ENCODE measurements around the gene ZNF324. TPM values are rescaled to one million over a fixed set of nuclear protein-coding genes. Genes with fewer than 3 reads are reported as not detected.
"Not testable (repeated sequence)": the region's sequence is repeated elsewhere in the genome, so short reads cannot be mapped to it uniquely, and the experiment has no call there.

ZNF324 gene
- total RNA-seq, 1 experiment from 2014 or later: 10.4 TPM

DNA sequence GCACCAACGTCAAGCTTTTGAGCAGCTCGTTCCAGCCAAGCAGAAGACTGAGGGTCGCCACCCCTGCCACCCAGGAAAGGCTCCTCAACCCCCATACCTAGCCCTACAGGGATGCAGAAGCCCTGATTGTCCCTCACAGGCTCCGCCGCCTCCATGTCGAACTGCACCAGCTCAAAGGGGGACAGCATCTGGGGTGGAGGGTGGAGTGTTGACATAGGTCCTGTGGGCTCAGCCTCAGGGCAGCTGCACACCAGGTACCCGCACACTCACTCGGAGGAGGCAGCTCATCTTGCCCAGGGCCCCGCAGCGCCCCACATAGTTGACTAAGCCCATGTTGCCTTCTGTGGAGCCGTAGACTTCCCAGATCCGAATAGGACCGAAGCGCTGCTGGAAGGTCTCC is 33.4 kb downstream of the ZNF324 start:
- Histone ChIP-seq H3K4me3 (ENCODE audit: low read length) (no peak overlapping the region), H3K9me2 (replicated peaks; ENCODE audit: insufficient read depth, low read length) (no peaks in the 10 kb centered on the region), H4K20me1 (ENCODE audit: insufficient read depth, low read depth, low read length) (no peaks in the 10 kb centered on the region), H2AFZ (ENCODE audit: low read length) (no peak overlapping the region), H3K4me1 (ENCODE audit: low read length) (peaks cover 4% of the 10 kb centered on the region; the same call in 1 of the 2 replicates), H3K36me3 (ENCODE audit: insufficient read depth, low read length) (no peaks in the 10 kb centered on the region), H3K9me3 (ENCODE audit: low read length) (no peaks in the 10 kb centered on the region), H3K27me3 (ENCODE audit: low read length) (no peaks in the 10 kb centered on the region), H3K4me2 (ENCODE audit: low read depth, low read length, poor library complexity, severe bottlenecking) (no peak overlapping the region), H3K27ac (ENCODE audit: low read length) (no peak overlapping the region), H3K79me2 (ENCODE audit: low read length) (no peaks in the 10 kb centered on the region), H3K9ac (ENCODE audit: low read length) (no peak overlapping the region)
- DNase-seq: no peak

DNA sequence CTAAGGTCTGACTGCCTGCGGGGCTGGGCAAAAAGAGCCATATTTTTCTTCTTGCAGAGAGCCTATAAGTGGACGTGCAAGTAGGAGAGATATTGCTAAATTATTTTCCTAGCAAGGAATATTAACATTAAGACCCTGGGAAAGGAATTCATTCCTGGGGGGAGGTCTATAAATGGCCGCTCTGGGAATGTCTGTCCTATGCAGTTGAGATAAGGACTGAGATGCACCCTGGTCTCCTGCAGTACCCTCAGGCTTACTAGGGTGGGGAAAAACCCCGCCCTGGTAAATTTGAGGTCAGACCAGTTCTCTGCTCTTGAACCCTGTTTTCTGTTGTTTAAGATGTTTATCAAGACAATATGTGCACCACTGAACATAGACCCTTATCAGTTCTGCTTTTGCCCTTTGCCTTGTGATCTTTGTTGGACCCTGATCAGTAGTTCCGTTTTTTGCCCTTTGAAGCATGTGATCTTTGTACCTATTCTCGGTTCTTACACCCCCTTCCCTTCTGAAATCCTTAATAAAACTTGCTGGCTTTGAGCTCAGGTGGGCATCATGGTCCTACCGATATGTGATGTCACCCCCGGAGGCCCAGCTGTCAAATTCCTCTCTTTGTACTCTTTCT is 40.8 kb downstream of the ZNF324 start:
- not testable (repeated sequence) for H3K27ac ChIP-seq (ENCODE audit: low read length); H3K4me1 ChIP-seq (ENCODE audit: low read length); H3K9ac ChIP-seq (ENCODE audit: low read length); H4K20me1 ChIP-seq (ENCODE audit: insufficient read depth, low read depth, low read length); H2AFZ ChIP-seq (ENCODE audit: low read length); H3K9me3 ChIP-seq (ENCODE audit: low read length); H3K79me2 ChIP-seq (ENCODE audit: low read length); H3K27me3 ChIP-seq (ENCODE audit: low read length); H3K4me3 ChIP-seq (ENCODE audit: low read length); H3K4me2 ChIP-seq (ENCODE audit: low read depth, low read length, poor library complexity, severe bottlenecking); H3K9me2 ChIP-seq (replicated peaks; ENCODE audit: insufficient read depth, low read length); H3K36me3 ChIP-seq (ENCODE audit: insufficient read depth, low read length)
- DNase-seq: peak; percentile 40

GRCh38 chr19:58509731-58510083 is 42.8 kb downstream of the ZNF324 start:
- Histone ChIP-seq H3K9me3 (ENCODE audit: low read length) (peaks cover 4% of the 10 kb centered on the region; the same call in 1 of the 2 replicates), H4K20me1 (ENCODE audit: insufficient read depth, low read depth, low read length) (no peaks in the 10 kb centered on the region), H3K27me3 (ENCODE audit: low read length) (no peaks in the 10 kb centered on the region), H3K4me3 (ENCODE audit: low read length) (no peak overlapping the region), H3K36me3 (ENCODE audit: insufficient read depth, low read length) (no peaks in the 10 kb centered on the region), H3K27ac (ENCODE audit: low read length) (no peak overlapping the region), H3K4me2 (ENCODE audit: low read depth, low read length, poor library complexity, severe bottlenecking) (no peak overlapping the region), H3K79me2 (ENCODE audit: low read length) (peaks cover 5% of the 10 kb centered on the region), H3K4me1 (ENCODE audit: low read length) (peaks cover 8% of the 10 kb centered on the region), H2AFZ (ENCODE audit: low read length) (no peak overlapping the region), H3K9ac (ENCODE audit: low read length) (no peak overlapping the region), H3K9me2 (replicated peaks; ENCODE audit: insufficient read depth, low read length) (no peaks in the 10 kb centered on the region)
- no peak for DNase-seq

DNA sequence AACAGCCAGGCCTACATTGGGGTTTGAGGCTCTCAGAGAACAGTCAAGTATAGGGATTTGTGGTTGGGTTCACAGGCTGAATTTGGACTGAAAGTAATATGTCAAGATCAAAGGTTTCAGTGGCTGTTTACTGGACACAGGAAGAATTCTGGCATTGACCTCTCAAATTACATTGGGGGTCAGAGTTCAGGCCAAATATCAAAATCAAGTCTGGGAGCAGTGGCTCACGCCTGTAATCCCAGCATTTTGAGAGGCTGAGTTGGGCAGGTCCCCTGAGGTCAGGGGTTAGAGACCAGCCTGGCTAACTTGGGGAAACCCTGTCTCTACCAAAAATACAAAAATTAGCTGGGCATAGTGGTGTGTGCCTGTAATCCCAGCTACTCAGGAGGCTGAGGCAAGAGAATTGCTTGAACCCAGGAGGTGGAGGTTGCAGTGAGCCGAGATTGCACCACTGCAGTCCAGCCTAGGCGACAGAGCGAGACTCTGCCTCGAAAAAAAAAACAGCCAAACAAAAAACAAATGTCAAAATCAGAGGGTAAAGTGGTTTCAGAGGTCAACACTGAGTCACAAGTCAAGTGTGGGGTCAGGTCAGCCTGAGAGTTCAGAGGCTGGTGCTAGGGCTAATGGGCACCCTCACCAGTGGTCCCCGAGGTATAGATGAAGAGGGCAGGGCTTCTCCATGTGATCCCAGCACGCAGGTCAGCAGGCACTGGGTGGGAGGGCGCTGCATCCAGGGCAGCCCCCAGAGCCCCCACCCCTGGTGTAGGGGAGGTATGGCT is 43.4 kb downstream of the ZNF324 start:
- no peaks in the 10 kb centered on the region for H3K36me3 ChIP-seq (ENCODE audit: insufficient read depth, low read length)
- H3K9me2 ChIP-seq (replicated peaks; ENCODE audit: insufficient read depth, low read length): no peaks in the 10 kb centered on the region
- peaks cover 14% of the 10 kb centered on the region for H3K4me1 ChIP-seq (ENCODE audit: low read length)
- H2AFZ ChIP-seq (ENCODE audit: low read length): no peak overlapping the region
- no peak for DNase-seq
- peaks cover 11% of the 10 kb centered on the region for H3K79me2 ChIP-seq (ENCODE audit: low read length)
- no peaks in the 10 kb centered on the region for H4K20me1 ChIP-seq (ENCODE audit: insufficient read depth, low read depth, low read length)
- H3K27ac ChIP-seq (ENCODE audit: low read length): no peak overlapping the region
- no peak overlapping the region for H3K4me3 ChIP-seq (ENCODE audit: low read length)
- H3K4me2 ChIP-seq (ENCODE audit: low read depth, low read length, poor library complexity, severe bottlenecking): no peak overlapping the region
- H3K9me3 ChIP-seq (ENCODE audit: low read length): peaks cover 4% of the 10 kb centered on the region; the same call in 1 of the 2 replicates
- H3K27me3 ChIP-seq (ENCODE audit: low read length): no peaks in the 10 kb centered on the region
- H3K9ac ChIP-seq (ENCODE audit: low read length): no peak overlapping the region

DNA sequence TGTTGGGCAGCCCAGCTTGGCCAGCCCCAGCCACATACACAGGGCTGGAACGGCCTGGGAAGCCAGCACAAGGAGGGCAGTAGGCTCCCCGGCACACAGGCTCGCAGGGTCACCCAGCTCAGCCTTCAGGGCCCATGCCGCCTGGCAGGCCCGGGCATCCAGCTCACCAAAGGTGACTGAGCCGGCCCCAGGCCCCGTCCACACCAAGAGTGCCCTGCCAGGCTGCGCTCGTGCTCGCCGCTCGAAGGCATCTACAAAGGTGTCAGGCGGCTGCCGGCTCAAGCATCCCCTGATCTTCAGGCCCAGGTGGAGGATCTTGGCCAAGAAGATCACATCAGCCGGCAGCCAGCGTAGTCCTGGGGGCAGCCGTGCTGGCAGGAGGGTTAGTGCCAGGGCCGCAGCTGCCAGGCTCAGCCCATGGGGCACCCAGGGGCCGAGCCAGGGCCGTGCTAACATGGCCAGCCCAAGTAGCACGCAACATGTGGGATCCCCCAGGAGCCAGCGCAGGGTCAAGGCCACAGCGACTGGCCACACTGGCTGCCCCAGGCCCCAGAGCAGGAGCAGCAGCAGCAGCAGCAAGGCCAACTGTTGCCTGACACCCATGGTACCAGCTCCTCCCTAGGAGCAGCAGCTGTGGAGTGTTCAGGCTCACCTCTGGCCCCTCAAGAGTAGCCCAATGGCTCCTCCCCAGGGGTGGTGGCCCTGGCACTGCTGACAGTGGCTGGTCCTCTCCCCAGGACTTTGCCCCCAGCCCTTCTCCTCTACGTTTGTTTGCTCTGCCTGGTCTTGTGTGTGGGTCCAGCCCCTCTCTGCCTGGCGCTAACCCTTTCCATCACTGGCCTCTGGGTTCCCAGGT is 44.7 kb downstream of the ZNF324 start, which contains the start of gene SLC27A5:
Gene SLC27A5, minus strand, starts transcription at position 640 of the 856 bp plus-strand sequence. Its CDS starts 37 bp downstream, at position 603.
- Histone ChIP-seq H4K20me1 (ENCODE audit: insufficient read depth, low read depth, low read length) (no peaks in the 10 kb centered on the region), H3K36me3 (ENCODE audit: insufficient read depth, low read length) (no peaks in the 10 kb centered on the region), H3K4me2 (ENCODE audit: low read depth, low read length, poor library complexity, severe bottlenecking) (no peak within 1 kb of the TSS), H3K27ac (ENCODE audit: low read length) (no peak within 1 kb of the TSS), H3K9ac (ENCODE audit: low read length) (no peak within 1 kb of the TSS), H3K4me3 (ENCODE audit: low read length) (no peak within 1 kb of the TSS), H3K4me1 (ENCODE audit: low read length) (peaks cover 22% of the 10 kb centered on the region), H3K9me3 (ENCODE audit: low read length) (peaks cover 4% of the 10 kb centered on the region; the same call in 1 of the 2 replicates), H3K27me3 (ENCODE audit: low read length) (no peaks in the 10 kb centered on the region), H2AFZ (ENCODE audit: low read length) (no peak within 1 kb of the TSS), H3K79me2 (ENCODE audit: low read length) (peaks cover 21% of the 10 kb centered on the region), H3K9me2 (replicated peaks; ENCODE audit: insufficient read depth, low read length) (no peaks in the 10 kb centered on the region)
- DNase-seq: no peak

DNA sequence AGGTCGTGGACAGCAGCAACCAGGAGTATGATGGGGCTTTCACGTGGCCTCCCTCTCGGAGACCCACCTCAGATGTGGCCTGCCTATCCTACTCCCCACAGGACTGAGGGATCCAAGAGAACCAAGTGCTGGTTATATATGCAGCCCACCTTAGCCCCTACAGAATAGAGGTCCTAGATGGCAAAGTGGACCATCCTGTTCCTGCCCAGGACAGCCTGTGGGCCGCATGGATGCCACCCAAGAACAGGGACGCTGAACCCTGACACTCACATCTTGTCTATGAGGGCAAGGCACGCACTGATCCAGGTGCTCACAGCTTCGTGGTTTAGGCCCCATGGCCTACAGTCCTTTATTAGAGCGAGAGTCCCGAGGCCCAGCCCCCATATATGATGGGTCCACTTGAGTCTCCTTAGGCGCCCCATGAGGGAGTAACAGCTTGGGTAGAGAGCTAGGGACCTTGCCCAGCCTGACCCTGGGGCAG is 46.4 kb downstream of the ZNF324 start:
- DNase-seq: no peak
- Histone ChIP-seq H3K27ac (ENCODE audit: low read length) (no peak overlapping the region), H3K79me2 (ENCODE audit: low read length) (peaks cover 21% of the 10 kb centered on the region), H3K9ac (ENCODE audit: low read length) (peak overlapping the region; percentile 97), H3K4me3 (ENCODE audit: low read length) (peak overlapping the region; percentile 88; the same call in 1 of the 2 replicates), H3K4me2 (ENCODE audit: low read depth, low read length, poor library complexity, severe bottlenecking) (peak overlapping the region; percentile 90), H3K9me2 (replicated peaks; ENCODE audit: insufficient read depth, low read length) (no peaks in the 10 kb centered on the region), H2AFZ (ENCODE audit: low read length) (no peak overlapping the region; the same call in 1 of the 2 replicates), H3K9me3 (ENCODE audit: low read length) (no peaks in the 10 kb centered on the region), H3K4me1 (ENCODE audit: low read length) (peaks cover 25% of the 10 kb centered on the region), H4K20me1 (ENCODE audit: insufficient read depth, low read depth, low read length) (no peaks in the 10 kb centered on the region), H3K27me3 (ENCODE audit: low read length) (no peaks in the 10 kb centered on the region), H3K36me3 (ENCODE audit: insufficient read depth, low read length) (no peaks in the 10 kb centered on the region)

- H3K4me3 ChIP-seq (ENCODE audit: low read length): peak overlapping the region; percentile 88
- peak overlapping the region; percentile 51; the same call in 1 of the 2 replicates for H2AFZ ChIP-seq (ENCODE audit: low read length)
- no peaks in the 10 kb centered on the region for H3K36me3 ChIP-seq (ENCODE audit: insufficient read depth, low read length)
- peaks cover 30% of the 10 kb centered on the region for H3K4me1 ChIP-seq (ENCODE audit: low read length)
- no peaks in the 10 kb centered on the region for H4K20me1 ChIP-seq (ENCODE audit: insufficient read depth, low read depth, low read length)
- peak overlapping the region; percentile 90 for H3K4me2 ChIP-seq (ENCODE audit: low read depth, low read length, poor library complexity, severe bottlenecking)
- no peaks in the 10 kb centered on the region for H3K9me3 ChIP-seq (ENCODE audit: low read length)
- no peaks in the 10 kb centered on the region for H3K9me2 ChIP-seq (replicated peaks; ENCODE audit: insufficient read depth, low read length)
- DNase-seq: peak; percentile 100
- H3K79me2 ChIP-seq (ENCODE audit: low read length): peaks cover 21% of the 10 kb centered on the region
- peak overlapping the region; percentile 73 for H3K27ac ChIP-seq (ENCODE audit: low read length)
- H3K9ac ChIP-seq (ENCODE audit: low read length): peak overlapping the region; percentile 97
- H3K27me3 ChIP-seq (ENCODE audit: low read length): no peaks in the 10 kb centered on the region
Observed at GRCh38 chr19:58513694-58514563, 47.0 kb downstream of the ZNF324 start.
